ENCODE data around the gene LPCAT2.
"Not testable (repeated sequence)": the region's sequence is repeated elsewhere in the genome, so short reads cannot be mapped to it uniquely, and the experiment has no call there.

DNA sequence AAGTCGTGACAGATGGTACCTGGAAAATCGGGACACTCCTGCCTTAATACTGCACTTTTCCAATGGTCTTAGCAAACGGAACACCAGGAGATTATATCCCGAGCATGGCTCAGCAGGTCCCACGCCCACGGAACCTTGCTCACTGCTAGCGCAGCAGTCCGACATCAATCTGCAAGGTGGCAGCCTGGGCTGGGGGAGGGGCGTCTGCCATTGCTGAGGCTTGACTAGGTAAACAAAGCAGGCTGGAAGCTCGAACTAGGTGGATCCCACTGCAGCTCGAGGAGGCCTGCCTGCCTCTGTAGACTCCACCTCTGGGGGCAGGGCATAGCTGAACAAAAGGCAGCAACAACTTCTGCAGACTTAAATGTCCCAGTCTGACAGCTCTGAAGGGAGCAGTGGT is 106.8 kb downstream of the LPCAT2 start:
- TF ChIP-seq, protein P1, sequence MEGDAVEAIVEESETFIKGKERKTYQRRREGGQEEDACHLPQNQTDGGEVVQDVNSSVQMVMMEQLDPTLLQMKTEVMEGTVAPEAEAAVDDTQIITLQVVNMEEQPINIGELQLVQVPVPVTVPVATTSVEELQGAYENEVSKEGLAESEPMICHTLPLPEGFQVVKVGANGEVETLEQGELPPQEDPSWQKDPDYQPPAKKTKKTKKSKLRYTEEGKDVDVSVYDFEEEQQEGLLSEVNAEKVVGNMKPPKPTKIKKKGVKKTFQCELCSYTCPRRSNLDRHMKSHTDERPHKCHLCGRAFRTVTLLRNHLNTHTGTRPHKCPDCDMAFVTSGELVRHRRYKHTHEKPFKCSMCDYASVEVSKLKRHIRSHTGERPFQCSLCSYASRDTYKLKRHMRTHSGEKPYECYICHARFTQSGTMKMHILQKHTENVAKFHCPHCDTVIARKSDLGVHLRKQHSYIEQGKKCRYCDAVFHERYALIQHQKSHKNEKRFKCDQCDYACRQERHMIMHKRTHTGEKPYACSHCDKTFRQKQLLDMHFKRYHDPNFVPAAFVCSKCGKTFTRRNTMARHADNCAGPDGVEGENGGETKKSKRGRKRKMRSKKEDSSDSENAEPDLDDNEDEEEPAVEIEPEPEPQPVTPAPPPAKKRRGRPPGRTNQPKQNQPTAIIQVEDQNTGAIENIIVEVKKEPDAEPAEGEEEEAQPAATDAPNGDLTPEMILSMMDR (IDR thresholded peaks at IDR 0.05): not testable (repeated sequence)
- TF ChIP-seq EZH2 (IDR thresholded peaks at IDR 0.05; ENCODE audit: borderline replicate concordance, insufficient read depth, low read depth, low read length, poor library complexity, severe bottlenecking): not testable (repeated sequence)

Data from B cell (primary cell).